Neuronal stem cell (in vitro differentiated cells): Measurements from ENCODE around the gene FAM174B.

Experiments used
- DNase-seq: peaks from one replicate; pipeline ENCODE4 v3.0.0-alpha.2; 2013; ENCODE audit warnings: low spot score
- H2AFZ ChIP-seq: one replicate; pipeline ENCODE4 v1.6.1; 2013; ENCODE audit warnings: mild to moderate bottlenecking, low read length, inconsistent platforms
- H2AK5ac ChIP-seq: 2 replicates; pipeline ENCODE4 v1.6.1; 2013; ENCODE audit warnings: low read depth, mild to moderate bottlenecking, inconsistent platforms, low read length, moderate library complexity, mixed read lengths
- H2BK120ac ChIP-seq: 2 replicates; pipeline ENCODE4 v1.6.1; 2013; ENCODE audit warnings: low read depth, mild to moderate bottlenecking, inconsistent platforms, low read length, moderate library complexity, mixed read lengths
- H2BK12ac ChIP-seq: one replicate; pipeline ENCODE4 v1.6.1; 2013; ENCODE audit warnings: low read length, inconsistent platforms
- H2BK15ac ChIP-seq: 2 replicates; pipeline ENCODE4 v1.6.1; 2013; ENCODE audit warnings: mild to moderate bottlenecking, low read length, inconsistent platforms, mixed read lengths
- H2BK5ac ChIP-seq: one replicate; pipeline ENCODE4 v1.6.1; 2013; ENCODE audit warnings: inconsistent platforms, mild to moderate bottlenecking, low read length, moderate library complexity
- H3K14ac ChIP-seq: one replicate; pipeline ENCODE4 v1.6.1; 2013; ENCODE audit warnings: low read length, inconsistent platforms
- H3K18ac ChIP-seq: 2 replicates; pipeline ENCODE4 v1.6.1; 2013; ENCODE audit warnings: low read length, inconsistent platforms
- H3K23ac ChIP-seq: 2 replicates; pipeline ENCODE4 v1.6.1; 2013; ENCODE audit warnings: low read depth, mild to moderate bottlenecking, mixed read lengths, low read length, inconsistent platforms; ENCODE audit not compliant: poor library complexity
- H3K27ac ChIP-seq: replicated peaks from 3 replicates; pipeline ENCODE4 v1.5.1; 2013; ENCODE audit warnings: low read length, inconsistent platforms
- H3K27me3 ChIP-seq, 3 experiments: 2 replicates each; pipeline ENCODE4 v1.6.1; 2013; ENCODE audit warnings: low read length in 3 of 3, mild to moderate bottlenecking in 2 of 3, inconsistent platforms in 1 of 3, low read depth in 1 of 3, mixed read lengths in 1 of 3, moderate library complexity in 1 of 3; ENCODE audit not compliant: control insufficient read depth in 3 of 3, insufficient read depth in 3 of 3
- H3K36me3 ChIP-seq, 2 donors: replicated peaks in 1 of 2; 2 replicates each; pipeline ENCODE4 v1.6.1; 2013; ENCODE audit warnings: low read length in 2 of 2; ENCODE audit not compliant: control insufficient read depth in 2 of 2, insufficient read depth in 2 of 2
- H3K4ac ChIP-seq: 2 replicates; pipeline ENCODE4 v1.6.1; 2013; ENCODE audit warnings: inconsistent platforms, mild to moderate bottlenecking, low read length, moderate library complexity
- H3K4me1 ChIP-seq, 2 donors: 1 replicate in 1 of 2; 2 replicates in 1 of 2; pipeline ENCODE4 v1.6.1; 2013; ENCODE audit warnings: low read length in 2 of 2, low read depth in 1 of 2; ENCODE audit not compliant: control insufficient read depth in 2 of 2, insufficient read depth in 1 of 2
- H3K4me2 ChIP-seq: one replicate; pipeline ENCODE4 v1.6.1; 2013; ENCODE audit warnings: mild to moderate bottlenecking, low read length, inconsistent platforms; ENCODE audit not compliant: insufficient read depth, poor library complexity, severe bottlenecking
- H3K4me3 ChIP-seq, 2 donors: 2 replicates each; pipeline ENCODE4 v1.5.1; 2013; ENCODE audit warnings: low read length in 2 of 2, mild to moderate bottlenecking in 2 of 2, inconsistent platforms in 1 of 2, moderate library complexity in 1 of 2
- H3K79me1 ChIP-seq: one replicate; pipeline ENCODE4 v1.6.1; 2013; ENCODE audit warnings: low read depth, mild to moderate bottlenecking, inconsistent platforms, low read length, moderate library complexity
- H3K9ac ChIP-seq: one replicate; pipeline ENCODE4 v1.6.1; 2013; ENCODE audit warnings: mild to moderate bottlenecking, low read depth, low read length, inconsistent platforms; ENCODE audit not compliant: poor library complexity
- H3K9me3 ChIP-seq, 2 donors: replicated peaks in 1 of 2; 2 replicates each; pipeline versions ENCODE3 to v1.6.1; 2013; ENCODE audit warnings: low read length in 2 of 2, mild to moderate bottlenecking in 2 of 2, inconsistent platforms in 1 of 2, low read depth in 1 of 2, mixed read lengths in 1 of 2, moderate library complexity in 1 of 2; ENCODE audit not compliant: control insufficient read depth in 2 of 2, insufficient read depth in 1 of 2
- H4K8ac ChIP-seq: one replicate; pipeline ENCODE4 v1.6.1; 2013; ENCODE audit warnings: low read depth, mild to moderate bottlenecking, inconsistent platforms, low read length, moderate library complexity
- H4K91ac ChIP-seq: one replicate; pipeline ENCODE4 v1.6.1; 2013; ENCODE audit warnings: low read length, low read depth, mild to moderate bottlenecking, inconsistent platforms; ENCODE audit not compliant: poor library complexity
- WGBS, 2 donors: extraction: QIAGEN DNeasy Blood & Tissue Kit; methylation state at CpG; one replicate each; pipeline ENCODE4 v1.1.7; 2013; ENCODE audit warnings: missing lambda C conversion rate in 2 of 2, mixed read lengths in 1 of 2; ENCODE audit not compliant: insufficient read length in 2 of 2, insufficient replicate concordance in 1 of 2; ENCODE audit errors: extremely low coverage in 2 of 2; 5-methylcytosine and 5-hydroxymethylcytosine counted together

FAM174B gene

DNA sequence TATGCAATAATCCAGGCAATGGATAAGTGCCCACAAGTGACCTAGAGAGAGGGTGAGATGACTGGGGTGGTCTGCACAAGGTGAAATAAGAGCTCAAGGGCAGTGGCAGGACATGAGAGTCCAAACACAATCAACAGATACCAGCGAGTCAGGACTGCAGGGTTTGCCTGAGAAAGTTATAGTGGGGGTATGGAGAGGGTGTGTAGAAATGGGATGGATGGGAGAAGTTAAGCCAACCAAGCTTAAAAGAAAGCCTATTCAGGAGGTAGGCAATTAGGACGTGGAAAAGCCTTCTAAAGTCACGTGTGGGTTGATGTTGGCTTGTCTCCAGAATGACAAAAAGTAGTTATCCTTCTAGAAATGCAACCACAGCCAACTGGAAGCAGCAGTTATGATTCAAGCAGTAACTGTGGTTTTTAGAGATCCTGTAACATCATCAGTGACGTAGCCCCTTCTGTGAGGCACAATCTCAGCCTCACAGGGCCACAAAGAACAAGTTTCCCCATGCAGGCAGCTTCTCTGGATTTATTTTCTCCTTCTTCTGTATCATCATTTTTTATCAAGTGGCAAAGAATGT is 56.1 kb downstream of the FAM174B start:
- no peak overlapping the region for H3K4me2 ChIP-seq
- H3K9ac ChIP-seq: no peak overlapping the region
- WGBS, 2 donors: no CpG with 5 or more reads among the region's 4 CpGs
- no peaks in the 10 kb centered on the region for H3K9me3 ChIP-seq
- no peak overlapping the region for H2AFZ ChIP-seq
- no peaks in the 10 kb centered on the region for H3K4me1 ChIP-seq
- H2BK5ac ChIP-seq: no peak overlapping the region
- no peak overlapping the region for H3K14ac ChIP-seq
- no peak overlapping the region for H3K18ac ChIP-seq
- DNase-seq: no peak
- H4K91ac ChIP-seq: no peak overlapping the region
- H3K27ac ChIP-seq: no peak overlapping the region
- no peak overlapping the region for H3K4ac ChIP-seq
- no peak overlapping the region for H2BK120ac ChIP-seq
- H2AK5ac ChIP-seq: no peak overlapping the region
- H4K8ac ChIP-seq: no peak overlapping the region
- no peak overlapping the region for H2BK15ac ChIP-seq
- H3K23ac ChIP-seq: no peak overlapping the region
- no peaks in the 10 kb centered on the region for H3K36me3 ChIP-seq
- no peak overlapping the region for H3K4me3 ChIP-seq
- no peaks in the 10 kb centered on the region for H3K79me1 ChIP-seq
- no peak overlapping the region for H2BK12ac ChIP-seq
- peaks cover 0 to 10% (median 0%) of the 10 kb centered on the region in 3 experiments for H3K27me3 ChIP-seq

DNA sequence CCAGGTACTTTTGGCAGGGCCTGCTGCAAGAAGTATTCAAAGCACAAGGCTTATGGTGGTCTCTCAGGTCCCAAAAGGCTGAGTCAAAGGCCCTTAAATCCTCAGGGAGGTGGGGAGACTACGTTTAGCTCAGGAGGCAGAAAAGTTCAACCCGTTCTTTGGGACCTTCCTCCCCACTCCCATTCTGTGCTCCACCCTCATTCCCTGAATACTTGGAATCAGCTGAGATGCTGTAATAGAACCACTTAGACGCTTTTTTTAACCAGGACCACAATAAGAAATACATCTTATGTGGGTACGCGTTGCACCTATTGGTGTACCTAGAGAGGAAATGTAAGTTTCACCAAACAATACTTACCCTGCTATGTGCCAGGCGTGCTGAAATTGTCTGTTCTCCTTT is 58.0 kb downstream of the FAM174B start:
- no peak overlapping the region for H3K18ac ChIP-seq
- no peaks in the 10 kb centered on the region for H3K4me1 ChIP-seq
- no peak overlapping the region for H3K27ac ChIP-seq
- no peak overlapping the region for H2BK5ac ChIP-seq
- no CpG with 5 or more reads among the region's 6 CpGs for WGBS, 2 donors
- no peaks in the 10 kb centered on the region for H3K36me3 ChIP-seq
- no peak for DNase-seq
- no peak overlapping the region for H2BK15ac ChIP-seq
- H3K79me1 ChIP-seq: no peaks in the 10 kb centered on the region
- H3K4me2 ChIP-seq: no peak overlapping the region
- H2BK12ac ChIP-seq: no peak overlapping the region
- H3K27me3 ChIP-seq: peaks cover 0 to 13% (median 0%) of the 10 kb centered on the region in 3 experiments
- no peak overlapping the region for H3K9ac ChIP-seq
- no peak overlapping the region for H3K23ac ChIP-seq
- no peak overlapping the region for H3K4ac ChIP-seq
- H3K4me3 ChIP-seq: no peak overlapping the region
- no peak overlapping the region for H4K8ac ChIP-seq
- no peaks in the 10 kb centered on the region for H3K9me3 ChIP-seq
- no peak overlapping the region for H2BK120ac ChIP-seq
- H3K14ac ChIP-seq: no peak overlapping the region
- no peak overlapping the region for H2AFZ ChIP-seq
- no peak overlapping the region for H4K91ac ChIP-seq
- H2AK5ac ChIP-seq: no peak overlapping the region

DNA sequence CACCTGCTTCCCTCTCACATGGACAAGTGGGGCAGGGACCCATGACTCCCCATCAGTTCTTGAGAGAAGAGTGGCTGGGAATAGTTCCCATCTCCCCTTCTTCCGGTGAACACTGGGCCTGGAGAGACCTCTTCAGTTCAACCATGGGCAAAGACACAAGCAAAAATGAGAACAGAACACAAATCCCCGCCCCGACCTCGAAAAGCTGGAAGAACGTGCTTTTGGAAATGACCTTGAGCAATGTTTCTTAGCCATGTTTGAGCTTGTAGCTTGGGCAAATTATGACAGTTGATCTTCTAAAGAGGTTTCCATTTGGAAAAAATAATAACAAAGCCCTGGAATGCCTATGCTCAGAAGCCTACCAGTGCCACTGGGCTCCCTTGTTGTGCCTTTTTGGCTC is 59.0 kb downstream of the FAM174B start:
- no peak overlapping the region for H2AFZ ChIP-seq
- H3K27ac ChIP-seq: no peak overlapping the region
- WGBS, 2 donors: no CpG with 5 or more reads among the region's 5 CpGs
- no peak overlapping the region for H4K91ac ChIP-seq
- H2BK12ac ChIP-seq: no peak overlapping the region
- no peak overlapping the region for H3K4me2 ChIP-seq
- no peaks in the 10 kb centered on the region for H3K9me3 ChIP-seq
- no peaks in the 10 kb centered on the region for H3K79me1 ChIP-seq
- no peak overlapping the region for H3K9ac ChIP-seq
- no peak overlapping the region for H3K23ac ChIP-seq
- no peak overlapping the region for H2AK5ac ChIP-seq
- peaks cover 0 to 13% (median 0%) of the 10 kb centered on the region in 3 experiments for H3K27me3 ChIP-seq
- H2BK120ac ChIP-seq: no peak overlapping the region
- no peak overlapping the region for H3K18ac ChIP-seq
- no peak overlapping the region for H3K4me3 ChIP-seq
- no peaks in the 10 kb centered on the region for H3K36me3 ChIP-seq
- no peak overlapping the region for H2BK5ac ChIP-seq
- H2BK15ac ChIP-seq: no peak overlapping the region
- H3K4ac ChIP-seq: no peak overlapping the region
- H3K14ac ChIP-seq: no peak overlapping the region
- no peaks in the 10 kb centered on the region for H3K4me1 ChIP-seq
- no peak for DNase-seq
- no peak overlapping the region for H4K8ac ChIP-seq

DNA sequence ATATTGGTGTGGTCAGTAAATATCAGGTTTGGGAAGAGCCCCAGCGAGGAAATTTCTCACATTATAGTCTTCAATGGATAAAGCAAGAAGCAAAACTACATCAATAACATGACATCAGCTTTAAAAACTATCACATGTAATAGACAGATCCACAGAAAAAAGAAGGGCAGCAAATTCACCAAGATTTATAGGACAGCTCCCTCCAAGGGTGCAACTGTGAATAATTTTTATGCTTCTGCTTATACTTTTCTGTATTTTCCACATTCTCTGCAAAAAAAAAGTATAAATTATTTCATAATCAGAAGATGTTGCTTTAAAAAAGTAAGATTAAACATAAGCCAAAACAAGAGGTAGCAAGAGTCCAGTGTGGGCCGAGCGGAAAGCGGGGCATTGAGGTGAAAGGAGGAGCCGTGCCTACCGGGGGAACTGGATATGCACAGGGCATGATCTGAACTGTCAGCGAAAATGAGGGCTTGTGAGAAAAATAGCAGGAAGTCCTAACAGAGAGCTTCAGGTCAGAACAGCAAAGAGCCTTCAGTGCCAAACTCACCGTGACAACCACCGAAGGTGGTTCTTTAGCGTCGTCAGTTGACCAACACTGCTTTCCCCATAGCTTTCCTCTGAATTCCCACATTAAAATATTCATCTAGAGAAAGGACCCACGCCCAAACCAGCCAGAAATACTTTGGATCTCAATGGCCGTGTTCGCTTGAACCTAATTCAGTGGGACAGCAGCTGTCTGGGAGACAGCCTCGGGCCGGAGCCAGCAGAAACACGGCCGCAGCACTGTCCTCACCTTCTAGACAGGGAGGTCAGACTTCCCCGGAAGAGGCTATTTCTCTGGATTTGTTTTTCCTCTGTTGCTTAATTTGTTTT is 59.8 kb downstream of the FAM174B start:
- H3K4me1 ChIP-seq: no peaks in the 10 kb centered on the region
- no peak overlapping the region for H3K14ac ChIP-seq
- H3K4ac ChIP-seq: no peak overlapping the region
- H2BK15ac ChIP-seq: peak overlapping the region; percentile 56
- H3K27me3 ChIP-seq: peaks cover 0 to 13% (median 0%) of the 10 kb centered on the region in 3 experiments
- no peak for DNase-seq
- no peak overlapping the region for H3K23ac ChIP-seq
- no peaks in the 10 kb centered on the region for H3K79me1 ChIP-seq
- H3K36me3 ChIP-seq: no peaks in the 10 kb centered on the region
- H2BK12ac ChIP-seq: no peak overlapping the region
- no peak overlapping the region for H3K4me2 ChIP-seq
- H3K9me3 ChIP-seq: no peaks in the 10 kb centered on the region
- no CpG with 5 or more reads among the region's 19 CpGs for WGBS, 2 donors
- no peak overlapping the region for H3K4me3 ChIP-seq
- H2BK5ac ChIP-seq: no peak overlapping the region
- H2AK5ac ChIP-seq: no peak overlapping the region
- H4K8ac ChIP-seq: no peak overlapping the region
- H4K91ac ChIP-seq: no peak overlapping the region
- no peak overlapping the region for H3K9ac ChIP-seq
- no peak overlapping the region for H2AFZ ChIP-seq
- H2BK120ac ChIP-seq: no peak overlapping the region
- H3K18ac ChIP-seq: no peak overlapping the region
- no peak overlapping the region for H3K27ac ChIP-seq
